Measurements from ENCODE around the gene LMO3. TPM values are rescaled to one million over a fixed set of nuclear protein-coding genes. Genes with fewer than 3 reads are reported as not detected.

Gene LMO3
- total RNA-seq, 2 donors from 2014 or later: 46.2 to 67.2 TPM

- Histone ChIP-seq H3K4me3 (no peak overlapping the region), H3K27ac (no peak overlapping the region), H3K36me3 (replicated peaks in 1 of 2; ENCODE audit: insufficient read depth in 1 of 2, low read depth in 2 of 2) (no peaks in the 10 kb centered on the region), H3K9me3 (no peaks in the 10 kb centered on the region), H3K27me3 (no peaks in the 10 kb centered on the region), H3K4me1 (peaks cover 7% of the 10 kb centered on the region)
- 80 to 90% methylated on average over 1 of the region's 1 CpG for WGBS, 2 donors
- DNase-seq: no peak
- ATAC-seq: no peak
- no peak for TF ChIP-seq POLR2A (IDR thresholded peaks at IDR 0.05)
- TF ChIP-seq CTCF (IDR thresholded peaks at IDR 0.05): no peak
- intact Hi-C loops (cut with DNase I): no loop called here
Measured at GRCh38 chr12:16568873-16569272, 37.1 kb downstream of the LMO3 start.

GRCh38 chr12:16564675-16565074 lies 41.3 kb downstream of the LMO3 start:
- Histone ChIP-seq H3K9me3 (no peaks in the 10 kb centered on the region), H3K27ac (no peak overlapping the region), H3K27me3 (no peaks in the 10 kb centered on the region), H3K4me3 (no peak overlapping the region), H3K36me3 (replicated peaks in 1 of 2; ENCODE audit: insufficient read depth in 1 of 2, low read depth in 2 of 2) (no peaks in the 10 kb centered on the region), H3K4me1 (no peaks in the 10 kb centered on the region)
- intact Hi-C loops (cut with DNase I): no loop called here
- no peak for ATAC-seq
- WGBS, 2 donors: 55 to 65% methylated on average over 1 of the region's 1 CpG
- TF ChIP-seq CTCF (IDR thresholded peaks at IDR 0.05) (no peak), POLR2A (IDR thresholded peaks at IDR 0.05) (no peak)
- no peak for DNase-seq

- no peaks in the 10 kb centered on the region for H3K4me1 ChIP-seq
Measured at GRCh38 chr12:16563504-16563903, 42.5 kb downstream of the LMO3 start.

GRCh38 chr12:16562921-16563320 lies 43.0 kb downstream of the LMO3 start:
- H3K36me3 ChIP-seq (replicated peaks in 1 of 2; ENCODE audit: insufficient read depth in 1 of 2, low read depth in 2 of 2): no peaks in the 10 kb centered on the region
- no peaks in the 10 kb centered on the region for H3K27me3 ChIP-seq
- 84 to 91% methylated on average over 6 of the region's 6 CpGs for WGBS, 2 donors
- no peaks in the 10 kb centered on the region for H3K9me3 ChIP-seq
- no peak overlapping the region for H3K4me3 ChIP-seq
- DNase-seq: no peak
- H3K27ac ChIP-seq: no peak overlapping the region
- ATAC-seq: no peak
- intact Hi-C loops (cut with DNase I): no loop called here
- TF ChIP-seq POLR2A (IDR thresholded peaks at IDR 0.05): no peak
- no peak for TF ChIP-seq CTCF (IDR thresholded peaks at IDR 0.05)
- H3K4me1 ChIP-seq: no peaks in the 10 kb centered on the region

More at GRCh38 chr12:16563504-16563903, 42.5 kb downstream of the LMO3 start:
- TF ChIP-seq CTCF (IDR thresholded peaks at IDR 0.05) (no peak), POLR2A (IDR thresholded peaks at IDR 0.05) (no peak)
- H3K9me3 ChIP-seq: no peaks in the 10 kb centered on the region
- ATAC-seq (no peak), DNase-seq (no peak)
- H3K36me3 ChIP-seq (replicated peaks in 1 of 2; ENCODE audit: insufficient read depth in 1 of 2, low read depth in 2 of 2): no peaks in the 10 kb centered on the region
- intact Hi-C loops (cut with DNase I): no loop called here
- no peak overlapping the region for H3K27ac ChIP-seq
- no peak overlapping the region for H3K4me3 ChIP-seq
- H3K27me3 ChIP-seq: no peaks in the 10 kb centered on the region
- 66 to 78% methylated on average over 3 of the region's 3 CpGs for WGBS, 2 donors

- TF ChIP-seq CTCF (IDR thresholded peaks at IDR 0.05) (no peak), POLR2A (IDR thresholded peaks at IDR 0.05) (no peak)
- DNase-seq (no peak), ATAC-seq (no peak)
- intact Hi-C loops (cut with DNase I): no loop called here
- 65 to 68% methylated on average over 3 of the region's 3 CpGs for WGBS, 2 donors
- Histone ChIP-seq H3K4me3 (no peak overlapping the region), H3K36me3 (replicated peaks in 1 of 2; ENCODE audit: insufficient read depth in 1 of 2, low read depth in 2 of 2) (no peaks in the 10 kb centered on the region), H3K4me1 (no peaks in the 10 kb centered on the region), H3K27me3 (no peaks in the 10 kb centered on the region), H3K27ac (no peak overlapping the region), H3K9me3 (no peaks in the 10 kb centered on the region)
Measured at GRCh38 chr12:16562435-16562834, 43.5 kb downstream of the LMO3 start.

All from body of pancreas (tissue), 4 donors.